Measurements from ENCODE around the gene GMPS.

DNA sequence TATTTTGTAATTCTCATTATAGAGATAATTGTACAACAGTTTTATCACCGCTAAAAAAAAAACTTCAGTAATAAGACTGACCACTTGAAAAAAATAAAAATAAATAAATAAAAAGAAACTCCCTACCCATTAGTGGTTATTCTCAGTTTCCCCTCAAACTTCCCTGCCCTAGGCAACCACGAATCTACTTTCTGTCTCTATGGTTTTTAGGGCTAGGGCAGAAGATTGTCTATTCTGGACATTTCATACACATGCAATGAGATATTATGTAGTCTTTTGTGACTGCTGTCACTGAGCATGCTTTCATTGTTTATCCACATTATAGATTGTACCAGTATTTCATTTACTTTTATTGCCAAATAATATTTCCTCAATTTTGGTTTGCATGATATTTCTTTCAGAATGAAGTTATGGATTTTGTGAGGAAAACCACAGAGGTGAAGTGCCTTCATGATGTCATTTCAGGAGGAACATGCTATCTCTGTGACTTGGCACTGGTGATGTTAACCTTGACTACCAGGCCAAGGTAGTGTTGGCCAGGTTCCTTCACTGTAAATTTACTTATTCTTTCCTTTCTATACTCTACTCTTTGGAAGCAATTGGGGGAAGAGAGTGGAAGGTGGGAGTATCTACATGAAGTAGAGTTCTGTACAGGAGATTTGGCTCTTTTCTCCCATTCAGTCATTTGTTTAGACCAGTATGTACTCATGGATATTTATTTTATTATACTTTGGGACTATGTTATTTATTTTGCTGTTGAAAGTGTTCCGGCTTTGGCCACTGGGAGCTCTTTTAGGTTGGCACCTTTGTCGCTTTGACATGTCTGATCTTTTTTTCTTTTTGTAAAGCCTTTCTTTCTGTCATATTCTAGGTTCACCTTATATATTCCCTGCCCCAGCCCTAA is 86.3 kb downstream of the GMPS start:
- TF ChIP-seq, protein P1, sequence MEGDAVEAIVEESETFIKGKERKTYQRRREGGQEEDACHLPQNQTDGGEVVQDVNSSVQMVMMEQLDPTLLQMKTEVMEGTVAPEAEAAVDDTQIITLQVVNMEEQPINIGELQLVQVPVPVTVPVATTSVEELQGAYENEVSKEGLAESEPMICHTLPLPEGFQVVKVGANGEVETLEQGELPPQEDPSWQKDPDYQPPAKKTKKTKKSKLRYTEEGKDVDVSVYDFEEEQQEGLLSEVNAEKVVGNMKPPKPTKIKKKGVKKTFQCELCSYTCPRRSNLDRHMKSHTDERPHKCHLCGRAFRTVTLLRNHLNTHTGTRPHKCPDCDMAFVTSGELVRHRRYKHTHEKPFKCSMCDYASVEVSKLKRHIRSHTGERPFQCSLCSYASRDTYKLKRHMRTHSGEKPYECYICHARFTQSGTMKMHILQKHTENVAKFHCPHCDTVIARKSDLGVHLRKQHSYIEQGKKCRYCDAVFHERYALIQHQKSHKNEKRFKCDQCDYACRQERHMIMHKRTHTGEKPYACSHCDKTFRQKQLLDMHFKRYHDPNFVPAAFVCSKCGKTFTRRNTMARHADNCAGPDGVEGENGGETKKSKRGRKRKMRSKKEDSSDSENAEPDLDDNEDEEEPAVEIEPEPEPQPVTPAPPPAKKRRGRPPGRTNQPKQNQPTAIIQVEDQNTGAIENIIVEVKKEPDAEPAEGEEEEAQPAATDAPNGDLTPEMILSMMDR (conservative IDR thresholded peaks at IDR 0.05; ENCODE audit: low read depth, low read length), result no peak
- no peak for TF ChIP-seq EZH2 (IDR thresholded peaks at IDR 0.05; ENCODE audit: borderline replicate concordance, low read depth, low read length, poor library complexity, severe bottlenecking)
